HG02610 (cell line): ENCODE measurements around the gene KCNJ5.
"Not testable (repeated sequence)": the region's sequence is repeated elsewhere in the genome, so short reads cannot be mapped to it uniquely, and the experiment has no call there.

ENCODE experiments used
- ATAC-seq: cut with Tn5 transposase; IDR thresholded peaks from one replicate; pipeline ENCODE4 v1.9.1; 2021; ENCODE audit warnings: mild to moderate bottlenecking, moderate library complexity; ENCODE audit not compliant: unreplicated experiment

The KCNJ5 gene

GRCh38 chr11:128909438-128910125 is 18.4 kb downstream of the KCNJ5 start:
- no peak for ATAC-seq

- ATAC-seq, result no peak
These were observed 19.4 kb downstream of the KCNJ5 start for GRCh38 chr11:128910576-128910975.

GRCh38 chr11:128911239-128911638 is 20.1 kb downstream of the KCNJ5 start:
- no peak for ATAC-seq

DNA sequence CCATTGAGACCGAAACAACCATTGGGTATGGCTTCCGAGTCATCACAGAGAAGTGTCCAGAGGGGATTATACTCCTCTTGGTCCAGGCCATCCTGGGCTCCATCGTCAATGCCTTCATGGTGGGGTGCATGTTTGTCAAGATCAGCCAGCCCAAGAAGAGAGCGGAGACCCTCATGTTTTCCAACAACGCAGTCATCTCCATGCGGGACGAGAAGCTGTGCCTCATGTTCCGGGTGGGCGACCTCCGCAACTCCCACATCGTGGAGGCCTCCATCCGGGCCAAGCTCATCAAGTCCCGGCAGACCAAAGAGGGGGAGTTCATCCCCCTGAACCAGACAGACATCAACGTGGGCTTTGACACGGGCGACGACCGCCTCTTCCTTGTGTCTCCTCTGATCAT is 20.5 kb downstream of the KCNJ5 start:
- no peak for ATAC-seq

DNA sequence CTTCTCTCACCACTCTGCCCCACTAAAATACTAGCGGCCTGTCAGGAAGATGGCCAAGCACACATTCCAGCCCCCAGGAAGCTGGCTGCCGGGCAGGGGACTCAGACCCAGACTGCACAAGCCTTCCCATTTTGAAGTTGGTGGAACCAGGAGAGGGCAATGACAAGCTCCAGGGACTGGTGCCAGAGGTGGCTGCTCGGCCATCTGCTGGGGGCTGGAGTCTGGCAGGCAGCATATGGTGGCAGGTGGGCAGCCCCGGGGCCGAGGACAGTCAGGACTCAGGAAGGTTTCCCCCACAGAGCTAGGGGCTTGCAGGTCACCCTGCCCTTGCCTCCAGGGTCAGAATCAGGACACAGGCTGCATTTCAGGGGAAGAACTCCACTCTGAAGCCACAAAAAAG is 22.6 kb downstream of the KCNJ5 start:
- ATAC-seq, result no peak

- ATAC-seq, result no peak
These were observed 23.3 kb downstream of the KCNJ5 start for GRCh38 chr11:128914216-128915148.

DNA sequence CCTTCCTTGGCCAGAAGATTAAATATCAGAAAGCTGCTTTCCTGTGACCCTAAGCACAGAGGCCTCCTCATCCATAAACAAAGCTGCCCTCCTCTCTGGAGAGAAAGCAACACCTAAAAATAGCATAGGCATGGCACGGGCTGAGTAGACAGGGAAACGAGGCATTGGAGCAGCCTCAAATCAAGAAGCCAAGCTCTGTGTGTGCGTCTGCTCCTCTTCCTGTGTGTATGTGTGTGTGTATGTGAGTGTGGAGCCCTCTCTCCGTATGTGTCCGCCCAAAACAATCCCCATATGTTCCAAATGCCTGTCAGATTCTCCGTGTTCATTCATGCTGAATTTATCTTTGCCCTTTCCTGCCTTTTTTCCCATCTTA is 24.0 kb downstream of the KCNJ5 start:
- no peak for ATAC-seq

DNA sequence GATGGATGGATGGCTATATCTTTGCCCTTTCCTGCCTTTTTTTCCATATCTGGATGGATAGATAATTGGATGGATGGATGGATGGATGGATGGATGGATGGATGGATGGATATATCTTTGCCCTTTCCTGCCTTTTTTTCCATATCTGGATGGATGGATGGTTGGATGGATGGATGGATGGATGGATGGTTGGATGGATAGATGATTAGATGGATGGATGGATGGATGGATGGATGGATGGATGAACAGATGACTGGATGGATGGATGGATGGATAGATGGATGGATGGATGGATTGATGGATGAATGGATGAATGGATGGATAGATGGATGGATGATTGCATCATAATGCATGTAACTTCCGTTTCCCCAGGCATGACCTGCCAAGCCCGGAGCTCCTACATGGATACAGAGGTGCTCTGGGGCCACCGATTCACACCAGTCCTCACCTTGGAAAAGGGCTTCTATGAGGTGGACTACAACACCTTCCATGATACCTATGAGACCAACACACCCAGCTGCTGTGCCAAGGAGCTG is 24.9 kb downstream of the KCNJ5 start:
- no peak for ATAC-seq

- no peak for ATAC-seq
These were observed 25.5 kb downstream of the KCNJ5 start for GRCh38 chr11:128916681-128917080.

DNA sequence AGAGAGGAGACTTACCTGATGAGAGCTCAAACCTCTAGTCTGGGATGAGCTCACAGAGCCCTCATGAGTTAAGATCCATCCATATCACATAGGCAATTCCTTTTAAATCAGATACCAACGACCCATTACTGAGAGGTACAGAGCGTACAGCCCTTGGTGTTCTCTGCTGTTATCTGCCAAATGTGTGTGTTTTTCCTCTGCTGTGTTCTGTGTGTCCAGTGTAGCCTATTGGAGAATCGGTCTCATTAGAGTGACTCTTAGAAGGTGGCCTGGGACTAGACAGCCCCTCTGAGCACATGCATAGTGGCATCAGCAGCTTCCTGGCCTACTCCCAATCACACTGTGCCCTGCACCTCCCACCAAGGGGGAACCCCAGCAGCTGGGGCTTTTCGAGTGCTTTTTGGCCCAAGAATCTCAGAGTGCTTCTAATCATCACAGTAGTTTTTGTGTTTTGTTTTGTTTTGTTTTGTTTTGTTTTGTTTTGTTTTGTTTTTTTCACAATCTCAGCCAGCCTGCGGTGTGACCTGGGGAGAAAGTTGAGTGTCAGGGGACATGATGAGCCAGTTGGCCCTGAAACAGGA is 26.1 kb downstream of the KCNJ5 start:
- ATAC-seq, result peak; percentile 65

- no peak for ATAC-seq
These were observed 28.1 kb downstream of the KCNJ5 start for GRCh38 chr11:128919216-128919615.

DNA sequence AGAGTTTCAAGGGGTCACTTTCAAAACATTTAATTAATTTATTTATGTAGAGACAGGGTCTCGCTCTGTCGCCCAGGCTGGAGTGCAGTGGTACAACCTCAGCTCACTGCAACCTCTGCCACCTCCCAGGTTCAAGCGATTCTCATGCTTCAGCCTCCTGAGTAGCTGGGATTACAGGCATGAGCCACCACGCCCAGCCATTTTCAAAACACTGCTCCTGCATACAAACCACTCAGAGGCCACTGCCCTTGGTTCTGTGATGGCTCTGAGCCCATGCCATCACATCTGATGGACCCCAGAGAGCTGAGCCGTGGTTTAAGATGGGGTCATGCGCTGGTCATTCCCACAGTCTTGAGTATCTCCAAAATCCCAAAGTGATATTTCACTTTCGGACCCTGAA is 28.5 kb downstream of the KCNJ5 start:
- ATAC-seq, result not testable (repeated sequence)

DNA sequence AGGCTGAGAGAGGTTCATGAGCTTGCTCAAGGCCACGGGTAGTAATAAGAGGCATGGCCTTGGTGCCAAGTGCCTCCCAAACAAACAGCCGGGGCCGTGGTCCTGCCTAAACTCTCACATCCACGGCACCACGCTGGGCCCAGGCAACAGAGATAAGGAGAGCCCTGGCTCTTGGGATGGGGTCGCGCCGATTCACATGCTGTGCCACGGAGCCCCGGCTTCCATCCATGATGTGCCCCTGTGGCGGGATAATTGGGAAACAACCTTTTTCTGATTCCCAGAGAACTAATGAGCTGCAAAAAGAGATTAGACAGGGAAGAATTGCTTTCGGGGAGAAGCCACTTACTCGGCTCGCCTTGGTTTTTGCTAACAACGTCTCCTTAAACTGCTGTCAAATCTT is 29.5 kb downstream of the KCNJ5 start:
- no peak for ATAC-seq

DNA sequence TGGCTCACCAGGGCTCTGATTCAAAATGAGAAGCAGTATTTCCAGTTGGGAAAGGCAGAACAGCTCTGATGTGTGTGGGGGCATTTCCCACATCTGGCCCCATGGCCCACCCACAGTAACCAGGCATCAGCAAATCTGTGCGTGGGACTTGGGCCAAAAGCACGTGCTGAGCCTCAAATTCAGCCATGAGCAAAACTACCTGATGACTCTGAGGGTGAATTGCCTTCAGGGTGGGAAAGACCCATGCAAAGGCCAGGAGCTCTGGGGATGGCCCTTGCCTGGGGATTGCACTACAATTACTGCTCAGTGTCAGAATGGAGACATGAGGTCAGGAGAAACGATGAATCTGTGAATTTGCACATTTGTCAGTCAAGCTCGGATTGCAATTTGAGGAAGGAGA is 30.6 kb downstream of the KCNJ5 start:
- ATAC-seq, result no peak

DNA sequence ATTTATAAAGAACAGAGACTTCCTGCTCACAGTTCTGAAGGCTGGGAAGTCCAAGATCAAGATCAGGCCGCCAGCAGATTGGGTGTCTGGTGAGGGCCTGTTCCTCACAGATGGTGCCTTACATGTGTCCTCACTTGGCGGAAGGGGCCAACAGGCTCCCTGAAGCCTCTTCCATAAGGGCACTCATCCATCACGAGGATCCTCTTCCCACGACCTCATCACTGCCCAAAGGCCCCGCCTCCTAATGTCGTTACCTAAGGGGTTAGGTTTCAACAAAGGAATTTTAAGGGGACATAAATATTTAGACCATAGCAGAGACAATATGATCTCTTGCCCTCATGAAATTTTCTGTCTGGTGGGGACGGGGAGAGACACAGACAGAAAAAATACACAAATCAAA is 32.9 kb downstream of the KCNJ5 start:
- ATAC-seq, result no peak

- no peak for ATAC-seq
These were observed 33.5 kb downstream of the KCNJ5 start for GRCh38 chr11:128924510-128925249.

- no peak for ATAC-seq
These were observed 34.1 kb downstream of the KCNJ5 start for GRCh38 chr11:128925250-128925600.

DNA sequence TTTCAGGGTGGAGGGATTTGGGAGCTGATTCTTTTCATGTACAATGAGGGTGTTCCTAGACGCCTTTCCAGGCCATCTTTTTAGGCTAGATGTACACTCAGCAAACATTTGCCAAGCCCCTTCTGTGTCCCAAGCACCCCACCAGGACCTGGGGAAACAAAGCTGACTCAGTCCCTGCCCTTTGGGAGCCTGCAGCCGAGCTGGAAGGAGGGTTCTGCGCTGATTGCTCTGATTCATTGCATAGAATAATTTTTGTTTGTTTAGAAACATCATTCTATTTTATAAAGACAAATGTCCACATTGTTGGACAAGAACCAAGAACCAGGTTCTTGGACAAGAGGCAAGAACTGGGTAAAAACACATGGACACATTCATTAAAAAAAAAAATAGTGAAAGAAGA is 34.8 kb downstream of the KCNJ5 start:
- ATAC-seq, result no peak

GRCh38 chr11:128926437-128927107 is 35.4 kb downstream of the KCNJ5 start:
- ATAC-seq, result no peak

- ATAC-seq, result no peak
These were observed 35.9 kb downstream of the KCNJ5 start for GRCh38 chr11:128927108-128927461.
